Measurements from ENCODE around the gene FGF6.
"Not testable (repeated sequence)": the region's sequence is repeated elsewhere in the genome, so short reads cannot be mapped to it uniquely, and the experiment has no call there.

FGF6 gene

DNA sequence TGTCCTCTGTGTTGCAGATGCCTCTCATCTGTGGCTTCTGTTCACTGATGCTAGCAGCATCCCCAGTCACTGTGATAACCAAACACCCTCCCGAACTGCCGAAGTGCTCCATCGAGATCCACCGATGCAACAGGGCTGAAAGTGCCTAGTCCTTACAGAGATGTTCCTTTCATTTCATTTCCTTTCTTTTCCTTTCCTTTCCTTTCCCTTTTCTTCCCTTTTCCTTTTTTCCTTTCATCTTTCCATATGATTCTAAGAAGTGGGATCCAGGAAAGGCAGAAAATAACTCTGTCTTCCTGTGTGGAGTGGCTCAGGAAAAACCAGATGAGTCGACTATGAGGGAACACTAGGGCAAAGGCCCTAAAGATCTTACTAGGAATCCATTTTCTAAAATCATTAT is 26.7 kb downstream of the FGF6 start:
- DNase-seq (ENCODE audit: low spot score) = no peak

DNA sequence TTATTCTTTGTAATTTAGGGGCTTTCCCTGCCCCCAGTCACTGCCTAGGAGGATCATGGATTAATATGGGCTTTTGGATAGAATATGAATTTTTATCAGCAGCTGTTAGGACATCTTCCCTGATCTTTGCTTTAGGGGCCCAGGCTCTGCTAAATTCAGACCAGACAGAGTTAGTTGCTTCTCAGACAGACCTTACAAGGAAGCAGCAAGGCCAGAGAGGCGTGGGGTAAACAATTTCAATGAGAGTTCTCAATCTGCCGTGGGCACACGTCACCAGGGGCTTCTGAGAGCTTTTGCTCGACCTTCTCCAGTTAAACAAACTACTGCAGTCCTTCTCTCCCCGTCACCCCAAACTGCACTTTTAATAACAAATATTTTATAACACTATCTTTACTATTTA is 27.7 kb downstream of the FGF6 start:
- no peak for DNase-seq (ENCODE audit: low spot score)

DNA sequence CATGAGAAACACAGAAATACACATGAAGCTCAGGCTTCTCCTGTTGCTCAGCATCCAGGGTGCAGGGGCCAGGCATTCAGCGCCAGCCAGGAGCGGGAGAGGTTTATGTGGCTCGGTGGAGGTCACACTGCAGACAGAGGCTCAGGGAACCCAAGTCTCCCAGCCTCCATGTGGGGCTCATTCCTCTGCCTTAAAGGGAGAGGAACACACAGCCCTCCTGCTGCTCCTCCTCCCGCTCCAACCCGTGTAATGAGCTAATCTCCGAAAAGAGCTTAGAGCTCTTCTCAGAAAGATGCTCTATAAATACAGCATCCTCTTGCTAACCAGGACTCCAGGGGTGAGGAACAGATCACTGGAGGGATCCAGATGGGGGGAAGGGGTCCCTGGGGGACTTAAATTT is 28.2 kb downstream of the FGF6 start:
- no peak for DNase-seq (ENCODE audit: low spot score)

DNA sequence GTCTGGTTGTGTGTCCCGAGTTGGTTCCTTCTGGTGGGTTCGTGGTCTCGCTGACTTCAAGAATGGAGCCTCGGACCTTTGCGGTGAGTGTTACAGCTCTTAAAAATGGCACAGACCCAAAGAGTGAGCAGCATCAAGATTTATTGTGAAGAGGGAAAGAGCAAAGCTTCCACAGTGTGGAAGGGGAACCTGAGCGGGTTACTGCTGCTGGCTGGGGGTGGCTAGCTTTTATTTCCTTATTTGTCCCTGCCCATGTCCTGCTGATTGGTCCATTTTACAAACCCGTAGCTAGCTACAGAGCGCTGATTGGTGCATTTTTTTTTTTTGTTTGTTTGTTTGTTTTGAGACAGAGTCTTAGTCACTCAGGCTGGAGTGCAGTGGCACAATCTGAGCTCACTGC is 29.3 kb downstream of the FGF6 start:
- no peak for DNase-seq (ENCODE audit: low spot score)

DNA sequence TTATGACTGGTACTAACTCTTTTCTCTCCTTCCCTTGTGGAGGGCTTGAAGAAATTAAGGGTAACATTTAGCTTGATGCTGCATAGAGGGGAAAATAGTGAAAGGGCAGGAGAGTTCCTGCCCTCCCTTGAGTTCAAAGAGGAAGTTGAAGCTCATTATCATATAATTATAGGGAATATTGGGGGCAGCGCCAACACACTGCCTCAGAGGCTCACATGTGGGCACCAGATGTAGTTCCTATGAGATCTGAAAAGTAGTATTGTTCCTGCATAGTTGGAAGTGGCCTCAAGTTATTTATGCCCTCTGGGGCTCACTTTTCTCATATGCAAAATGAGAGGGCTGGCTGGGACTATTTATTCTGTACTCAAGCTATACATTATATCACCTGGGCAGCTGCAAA is 33.1 kb downstream of the FGF6 start:
- no peak for DNase-seq (ENCODE audit: low spot score)

DNA sequence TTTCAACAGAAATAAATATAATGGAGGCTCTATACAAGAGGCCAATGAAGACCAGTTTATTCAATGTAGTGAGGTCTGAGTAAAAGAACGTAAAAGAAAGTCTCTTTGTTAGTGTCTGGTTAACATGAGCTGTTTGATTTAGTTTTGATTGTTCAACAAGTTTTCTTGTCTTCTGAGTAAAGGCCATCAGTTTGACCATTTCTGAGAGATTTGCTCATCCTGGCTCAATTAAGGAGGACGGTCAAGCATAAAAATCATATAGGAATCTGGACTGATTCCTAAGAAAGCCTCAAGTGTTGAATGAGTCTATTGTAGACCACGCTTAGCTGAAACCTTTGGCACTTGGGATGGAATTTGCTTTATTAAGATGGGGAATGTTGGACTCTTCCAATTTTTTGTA is 33.6 kb downstream of the FGF6 start:
- no peak for DNase-seq (ENCODE audit: low spot score)

DNA sequence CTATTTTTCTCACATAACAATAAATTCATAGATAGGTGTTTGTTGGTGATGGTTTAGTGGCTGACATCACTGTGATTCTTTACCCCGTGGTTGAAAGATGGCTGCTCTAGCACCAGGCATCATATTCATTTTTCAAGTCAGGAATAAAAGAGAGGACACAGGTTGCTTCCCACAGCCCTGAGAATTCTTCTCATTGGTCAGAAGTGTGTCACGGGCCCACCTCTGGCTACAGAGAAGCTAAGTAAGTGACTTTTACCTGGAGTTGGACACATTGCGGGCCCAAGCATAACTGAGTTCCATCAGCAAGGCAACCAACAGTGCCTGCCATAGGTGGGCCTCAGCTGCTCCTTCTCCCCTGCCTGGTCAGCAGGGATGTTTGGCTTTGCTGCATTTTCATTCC is 38.5 kb downstream of the FGF6 start:
- no peak for DNase-seq (ENCODE audit: low spot score)

DNA sequence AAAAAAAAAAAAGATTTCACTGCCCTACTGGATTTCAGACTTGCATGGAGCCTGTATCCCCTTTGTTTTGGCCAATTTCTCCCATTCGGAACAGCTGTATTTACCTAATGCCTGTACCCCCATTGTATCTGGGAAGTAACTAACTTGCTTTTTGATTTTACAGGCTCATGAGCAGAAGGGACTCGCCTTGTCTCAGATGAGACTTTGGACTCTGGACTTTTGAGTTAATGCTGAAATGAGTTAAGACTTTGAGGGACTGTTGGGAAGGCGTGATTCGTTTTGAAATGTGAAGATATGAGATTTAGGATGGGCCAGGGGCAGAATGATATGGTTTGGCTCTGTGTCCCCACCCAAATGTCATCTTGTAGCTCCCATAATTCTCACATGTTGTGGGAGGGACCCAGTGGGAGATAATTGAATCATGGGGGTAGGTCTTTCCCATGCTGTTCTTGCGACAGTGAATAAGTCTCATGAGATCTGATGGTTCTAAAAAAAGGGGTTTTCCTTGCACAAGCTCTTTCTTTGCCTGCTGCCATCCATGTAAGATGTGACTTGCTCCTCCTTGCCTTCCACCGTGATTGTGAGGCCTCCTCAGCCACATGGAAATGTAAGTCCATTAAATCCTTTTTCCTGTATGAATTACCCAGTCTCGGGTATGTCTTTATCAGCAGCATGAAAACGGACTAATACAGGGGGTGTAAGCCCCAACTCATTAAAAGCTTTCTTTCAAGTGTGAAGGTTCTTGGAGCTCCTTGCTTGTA is 40.6 kb downstream of the FGF6 start:
- DNase-seq (ENCODE audit: low spot score) = not testable (repeated sequence)

DNA sequence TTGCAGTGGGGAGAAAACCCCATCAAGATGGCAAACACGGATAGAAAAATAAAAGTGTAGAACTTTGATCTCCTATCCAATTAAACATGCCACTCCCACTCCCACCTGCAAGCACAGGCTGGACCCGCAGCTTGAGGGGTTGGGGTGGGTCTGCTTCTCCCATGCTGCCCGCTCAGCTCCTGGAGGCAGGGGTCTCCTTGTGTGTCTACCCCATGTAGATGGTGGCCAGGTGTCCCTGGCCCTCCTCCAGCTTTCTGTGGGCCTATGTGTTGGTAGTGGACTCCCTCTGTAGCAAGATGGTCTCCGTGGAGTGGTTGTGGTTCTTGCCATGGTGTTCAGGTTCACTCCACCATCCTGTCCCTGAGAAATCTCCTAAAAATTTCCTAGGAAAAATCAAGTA is 42.6 kb downstream of the FGF6 start:
- DNase-seq (ENCODE audit: low spot score) = no peak

DNA sequence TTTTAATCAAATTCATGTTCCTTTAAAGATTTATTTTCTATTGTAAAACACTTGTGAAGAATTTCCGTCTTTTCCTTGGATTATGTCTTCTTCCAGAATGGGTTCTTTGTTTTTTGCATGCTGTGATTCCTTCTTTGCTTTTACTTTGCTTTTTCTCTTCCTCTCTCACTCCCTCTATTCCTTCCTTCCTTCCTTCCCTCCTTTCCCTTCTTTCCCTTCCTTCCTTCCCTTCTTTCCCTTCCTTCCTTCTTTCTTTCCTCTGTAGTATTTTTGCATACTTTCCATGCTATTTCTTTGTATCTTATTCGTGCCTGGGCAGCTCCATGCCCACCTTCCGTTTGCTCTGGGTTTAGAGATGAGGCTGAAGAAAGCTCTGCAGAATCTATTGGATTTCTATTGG is 44.5 kb downstream of the FGF6 start:
- no peak for DNase-seq (ENCODE audit: low spot score)

DNA sequence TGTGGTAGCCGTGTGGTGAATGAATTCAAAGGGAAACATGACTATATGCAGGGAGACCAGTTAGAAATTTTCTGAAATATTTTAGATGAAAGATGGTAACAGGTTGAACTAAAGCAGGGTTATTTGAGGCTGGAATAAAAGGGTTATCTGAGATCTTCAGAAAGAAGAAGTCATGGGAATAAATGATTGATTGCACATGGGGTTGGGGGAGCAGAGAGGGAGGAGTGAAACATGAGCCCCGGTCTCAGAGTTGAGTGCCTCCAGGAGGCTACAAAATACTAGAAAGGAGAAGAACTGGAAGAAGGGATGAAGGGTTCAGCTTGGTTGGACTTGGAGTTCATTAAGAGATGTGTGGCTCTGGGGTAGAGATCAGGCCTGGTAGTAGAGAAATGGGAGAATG is 49.8 kb downstream of the FGF6 start:
- DNase-seq (ENCODE audit: low spot score) = no peak

DNA sequence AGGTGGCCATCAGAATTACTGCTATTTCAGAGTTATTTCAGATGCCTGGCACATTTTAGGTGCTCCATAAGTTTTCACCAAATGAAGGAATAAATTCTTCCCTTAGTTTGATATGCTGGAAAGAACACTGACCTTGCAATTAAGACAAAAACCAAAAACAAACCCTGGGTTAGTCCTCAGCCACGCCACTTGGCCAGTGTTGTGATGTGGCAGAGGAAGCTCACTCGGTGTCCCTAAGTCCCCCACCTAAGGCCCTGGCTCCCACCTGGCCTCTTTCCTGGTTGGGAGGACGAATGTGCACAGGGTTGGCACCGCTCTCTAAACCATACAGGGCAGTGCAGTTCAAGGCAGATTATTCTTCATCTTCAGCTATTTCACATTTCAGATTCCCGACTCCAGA is 52.4 kb downstream of the FGF6 start:
- no peak for DNase-seq (ENCODE audit: low spot score)

DNA sequence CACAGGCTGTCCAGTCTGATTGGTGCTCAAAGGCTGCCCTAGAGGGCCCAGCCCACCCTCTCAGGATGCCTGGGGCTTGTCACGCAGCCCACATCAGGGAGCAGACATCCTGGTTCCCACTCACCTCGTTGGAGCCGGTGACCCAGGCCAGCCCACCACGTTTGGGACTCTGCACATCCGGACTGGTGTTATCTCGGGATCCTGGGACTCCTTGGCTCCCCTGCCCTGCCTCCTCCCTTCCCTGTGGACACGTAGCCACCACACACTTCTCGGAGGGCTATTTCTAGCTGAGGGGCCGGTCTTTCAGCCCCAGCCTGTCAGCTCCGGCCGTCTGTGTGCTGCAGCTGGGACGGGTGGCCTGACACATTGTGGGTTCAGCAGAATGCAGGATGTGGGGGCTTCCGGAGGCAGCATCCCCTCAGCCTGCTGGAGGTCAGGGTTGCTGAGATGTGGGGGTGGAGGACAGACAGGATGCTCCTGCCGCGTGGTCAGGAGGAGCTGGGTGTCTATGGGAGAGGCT is 53.3 kb downstream of the FGF6 start:
- no peak for DNase-seq (ENCODE audit: low spot score)

DNA sequence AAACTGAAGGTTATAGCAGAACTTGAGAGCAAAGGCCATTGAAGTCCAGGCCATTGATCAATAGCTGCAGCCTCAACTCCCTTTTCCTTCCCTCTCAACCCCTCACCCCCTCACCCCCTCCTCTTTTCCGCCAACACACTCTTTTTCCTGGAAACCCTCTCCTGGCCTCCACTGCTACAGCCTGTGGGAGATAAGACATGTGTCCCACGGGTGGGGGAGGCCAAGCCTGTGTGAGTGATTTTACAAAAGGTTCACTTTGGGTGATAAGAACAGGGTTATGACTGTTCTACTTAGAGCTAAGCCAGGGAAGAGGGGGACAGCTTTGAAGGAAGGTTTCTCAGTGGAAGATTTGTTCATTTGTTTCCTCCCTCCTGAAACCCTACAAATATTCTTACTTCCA is 57.0 kb downstream of the FGF6 start:
- no peak for DNase-seq (ENCODE audit: low spot score)

DNA sequence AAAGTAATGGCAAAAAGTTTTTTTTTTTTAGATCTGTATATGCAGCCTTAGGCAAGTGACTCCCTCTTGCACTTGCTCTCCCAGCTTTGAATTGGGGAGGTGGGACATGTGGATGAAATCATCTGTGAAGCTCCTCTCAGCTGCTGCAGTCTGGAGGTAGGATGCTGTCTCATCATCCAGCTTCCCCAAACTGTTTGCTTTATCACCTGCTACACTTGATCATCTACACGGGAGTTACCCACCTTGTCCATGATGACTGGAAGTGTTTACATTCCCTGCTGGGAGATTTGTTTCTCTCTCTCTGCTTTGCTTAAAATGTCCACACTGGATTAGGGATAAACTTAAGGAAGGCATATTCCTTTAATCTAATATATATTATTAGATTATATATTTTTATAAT is 57.6 kb downstream of the FGF6 start:
- no peak for DNase-seq (ENCODE audit: low spot score)

DNA sequence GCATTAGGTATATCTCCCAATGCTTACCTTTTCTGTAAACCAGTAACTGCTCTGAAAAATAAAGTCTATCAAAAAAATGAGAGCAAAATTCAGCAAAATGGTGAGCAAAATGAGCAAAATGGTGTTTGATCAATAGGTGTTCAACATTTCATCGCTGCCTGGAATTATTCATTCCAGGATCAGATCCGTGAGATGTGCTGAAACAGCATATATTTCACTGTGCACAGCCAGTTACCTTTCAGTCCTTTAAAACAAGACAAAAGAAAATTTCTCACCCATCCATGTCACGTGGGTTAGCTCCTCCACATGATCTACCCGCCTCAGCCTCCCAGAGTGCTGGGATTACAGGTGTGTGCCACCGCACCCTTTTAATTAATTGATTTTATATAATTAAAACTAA is 58.0 kb downstream of the FGF6 start:
- no peak for DNase-seq (ENCODE audit: low spot score)

DNA sequence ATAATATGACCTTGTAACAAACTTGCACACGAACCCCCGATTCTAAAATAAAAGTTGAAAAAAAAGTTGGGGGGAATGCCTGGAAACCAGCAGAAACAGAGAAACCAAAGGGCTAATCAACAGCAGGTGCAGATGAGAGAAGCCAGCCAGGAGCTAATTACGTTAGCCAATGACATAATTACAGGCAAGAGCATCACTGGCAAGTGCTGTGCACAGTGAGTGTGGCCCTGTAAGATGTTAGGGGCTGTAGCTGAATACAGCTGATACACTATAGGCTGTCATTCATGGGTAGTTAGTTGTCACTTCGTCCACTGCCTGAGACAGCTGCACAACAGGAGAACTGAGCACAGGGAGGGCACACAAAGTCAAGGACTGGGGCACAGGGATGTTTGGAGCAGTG is 58.8 kb downstream of the FGF6 start:
- DNase-seq (ENCODE audit: low spot score) = no peak

Data from hematopoietic multipotent progenitor cell treated with erythropoietin and hydrocortisone succinate and interleukin-3 and kit ligand, for 17 days (in vitro differentiated cells).